HCT116 (cell line): ENCODE data around the gene ELMOD1. TPM values are rescaled to one million over a fixed set of nuclear protein-coding genes. Genes with fewer than 3 reads are reported as not detected.

Source experiments
- ATAC-seq: fragments of 200-7000 bp; cut with Tn5 transposase; 2 replicates; pipeline ENCODE4 v1.9.1; 2020; ENCODE audit warnings: mild to moderate bottlenecking, moderate library complexity
- BruUV-seq: library from RNA; stranded (reverse); fragments of 400-500 nt; replicated peaks from 2 replicates; lab custom pipeline; 2021; lab: Mats Ljungman, UMichigan
- CTCF ChIA-PET: fragments of 300-600 bp; sonication (Branson Sonifier 250); formaldehyde crosslinking; loops from one replicate; lab custom pipeline; 2021; ENCODE audit warnings: antibody characterized with exemption; lab: Charles Lee
- POLR2A ChIA-PET: fragments of 300-600, 350-600 bp; sonication (Branson Sonifier 250); formaldehyde crosslinking; loops from one replicate; lab custom pipeline; 2021; ENCODE audit warnings: antibody characterized with exemption; lab: Charles Lee
- RAD21 ChIA-PET, 2 experiments: fragments of 300-600 bp; sonication (Branson Sonifier 250); formaldehyde crosslinking; loops; one replicate each; lab custom pipeline; 2023; ENCODE audit warnings: low total read pairs in 2 of 2; ENCODE audit not compliant: uncharacterized antibody in 2 of 2, unreplicated experiment in 2 of 2, low non-redundant PET in 1 of 2; lab: Charles Lee
- DNase-seq: peaks from one replicate; pipeline ENCODE4 v3.0.0-alpha.2; 2010; ENCODE audit warnings: low read depth, low spot score
- H2AFZ ChIP-seq: fragments of 200-600 bp; shearing (Covaris generic), sonication (generic); 2 replicates; pipeline ENCODE4 v1.6.1; 2017; ENCODE audit warnings: low read depth, mixed run types, mixed read lengths, antibody characterized with exemption, low read length; ENCODE audit not compliant: poor library complexity, severe bottlenecking
- H3K27ac ChIP-seq: 2 replicates; pipeline ENCODE4 v1.5.1; 2012; ENCODE audit warnings: low read depth, low read length
- H3K27me3 ChIP-seq: fragments of 200-600 bp; sonication (generic); 2 replicates; pipeline ENCODE4 v1.6.1; 2016; ENCODE audit warnings: mixed run types, low read length, mixed read lengths; ENCODE audit not compliant: insufficient read depth
- H3K36me3 ChIP-seq, 2 experiments: fragments of 200-500 bp in 1 of 2; fragments of 200-600 bp in 1 of 2; sonication (Bioruptor generic) in 1 of 2; sonication (generic) in 1 of 2; 2 replicates each; pipeline versions ENCODE4 v1.5.1 to v1.6.1; 2014 to 2016; ENCODE audit warnings: low read length in 2 of 2, inconsistent platforms in 1 of 2, mixed read lengths in 1 of 2, mixed run types in 1 of 2; ENCODE audit not compliant: insufficient read depth in 2 of 2, control insufficient read depth in 1 of 2
- H3K4me1 ChIP-seq, 2 experiments: fragments of 200-600 bp in 1 of 2; sonication (generic) in 1 of 2; 2 replicates each; pipeline versions ENCODE4 v1.5.1 to v1.6.1; 2012 to 2017; ENCODE audit warnings: low read length in 2 of 2, inconsistent platforms in 1 of 2, mild to moderate bottlenecking in 1 of 2, mixed read lengths in 1 of 2, mixed run types in 1 of 2, moderate library complexity in 1 of 2; ENCODE audit not compliant: insufficient read depth in 2 of 2, control insufficient read depth in 1 of 2
- H3K4me2 ChIP-seq: fragments of 200-600 bp; sonication (generic); 2 replicates; pipeline ENCODE4 v1.6.1; 2017; ENCODE audit warnings: mixed run types, low read length, mixed read lengths
- H3K4me3 ChIP-seq, 2 experiments: fragments of 200-600 bp in 1 of 2; sonication (generic) in 1 of 2; replicated peaks in 1 of 2; 2 replicates each; pipeline ENCODE4 v1.5.1; 2011 to 2016; ENCODE audit warnings: low read length in 2 of 2, control low read depth in 1 of 2, low read depth in 1 of 2, mild to moderate bottlenecking in 1 of 2, mixed read lengths in 1 of 2, mixed run types in 1 of 2
- H3K79me2 ChIP-seq: fragments of 200-600 bp; sonication (generic); 2 replicates; pipeline ENCODE4 v1.6.1; 2017; ENCODE audit warnings: mild to moderate bottlenecking, mixed run types, low read length, moderate library complexity, mixed read lengths; ENCODE audit not compliant: insufficient read depth
- H3K9ac ChIP-seq: fragments of 200-600 bp; sonication (generic); 2 replicates; pipeline ENCODE4 v1.6.1; 2016; ENCODE audit warnings: low read length, mixed read lengths
- H3K9me2 ChIP-seq: fragments of 200-600 bp; sonication (generic), shearing (Covaris generic); 2 replicates; pipeline ENCODE4 v1.6.1; 2017; ENCODE audit warnings: mixed run types, mild to moderate bottlenecking, moderate library complexity; ENCODE audit not compliant: insufficient read depth
- H3K9me3 ChIP-seq, 2 experiments: fragments of 200-500 bp in 1 of 2; fragments of 200-600 bp in 1 of 2; sonication (Bioruptor generic) in 1 of 2; sonication (generic) in 1 of 2; 2 replicates each; pipeline ENCODE4 v1.6.1; 2014 to 2017; ENCODE audit warnings: low read length in 2 of 2, mixed read lengths in 2 of 2, inconsistent platforms in 1 of 2, low read depth in 1 of 2, mild to moderate bottlenecking in 1 of 2, mixed run types in 1 of 2, moderate library complexity in 1 of 2; ENCODE audit not compliant: control insufficient read depth in 1 of 2, insufficient read depth in 1 of 2
- H4K20me1 ChIP-seq: fragments of 200-600 bp; sonication (generic), shearing (Covaris generic); 2 replicates; pipeline ENCODE4 v1.6.1; 2017; ENCODE audit warnings: mixed run types, mild to moderate bottlenecking, moderate library complexity; ENCODE audit not compliant: insufficient read depth
- ATF3 ChIP-seq: IDR thresholded peaks from 2 replicates; pipeline ENCODE4 v1.6.1; 2012
- EGR1 ChIP-seq: IDR thresholded peaks from 2 replicates; pipeline ENCODE4 v1.6.1; 2012; ENCODE audit warnings: low read depth
- JUND ChIP-seq: IDR thresholded peaks from 2 replicates; pipeline ENCODE4 v1.6.1; 2012
- POLR2A ChIP-seq: IDR thresholded peaks from 2 replicates; pipeline ENCODE4 v1.7.0; 2011; ENCODE audit warnings: borderline replicate concordance; ENCODE audit not compliant: insufficient read depth, insufficient read length; ENCODE audit errors: extremely low read depth
- POLR2AphosphoS5 ChIP-seq: IDR thresholded peaks from 2 replicates; pipeline ENCODE4 v1.6.1; 2011; ENCODE audit warnings: mild to moderate bottlenecking, low read depth, low read length, moderate library complexity
- RAD21 ChIP-seq: IDR thresholded peaks from 2 replicates; pipeline ENCODE4 v1.6.1; 2012; ENCODE audit warnings: low read depth, mild to moderate bottlenecking
- ZBTB33 ChIP-seq: IDR thresholded peaks from 2 replicates; pipeline ENCODE4 v1.6.1; 2011; ENCODE audit warnings: mild to moderate bottlenecking, low read length, moderate library complexity; ENCODE audit not compliant: insufficient replicate concordance; ENCODE audit errors: extremely low read depth
- intact Hi-C: fragments of 100-400 bp; cut with micrococcal nuclease; formaldehyde crosslinking; loops from 2 replicates; pipeline ENCODE4 v1.10.0; 2022
- total RNA-seq: library from RNA; stranded (reverse); gene quantifications from one replicate; pipeline ENCODE4 v1.2.1, GENCODE V29; 2021; ENCODE audit not compliant: unreplicated experiment

Gene ELMOD1
- total RNA-seq, 1 experiment from 2014 or later = 2.9 TPM

GRCh38 chr11:107691000-107691750 lies 100.2 kb downstream of the ELMOD1 start:
- RAD21 ChIA-PET = no interaction called here
- H4K20me1 ChIP-seq = no peaks in the 10 kb centered on the region
- H3K4me2 ChIP-seq = no peak overlapping the region
- ATAC-seq = no peak
- peaks cover 6 to 10% of the 10 kb centered on the region in 2 experiments for H3K4me1 ChIP-seq
- H3K36me3 ChIP-seq = no peaks in the 10 kb centered on the region
- peak overlapping the region; percentile 57 for H2AFZ ChIP-seq
- DNase-seq = no peak
- no peaks in the 10 kb centered on the region for H3K27me3 ChIP-seq
- H3K9me3 ChIP-seq = no peaks in the 10 kb centered on the region; a peak in 1 of 4 replicates
- H3K79me2 ChIP-seq = no peaks in the 10 kb centered on the region
- CTCF ChIA-PET = no interaction called here
- POLR2A ChIA-PET = no interaction called here
- intact Hi-C loops = no loop called here
- H3K9ac ChIP-seq = no peak overlapping the region
- H3K9me2 ChIP-seq = peaks cover 5% of the 10 kb centered on the region; the same call in 1 of the 2 replicates
- H3K27ac ChIP-seq = no peak overlapping the region
- no peak for TF ChIP-seq ATF3
- TF ChIP-seq RAD21 = no peak
- no peak for TF ChIP-seq ZBTB33
- no TSS peak for BruUV-seq
- no peak overlapping the region for H3K4me3 ChIP-seq

GRCh38 chr11:107695446-107695845 lies 104.5 kb downstream of the ELMOD1 start:
- TF ChIP-seq JUND = no peak
- no peak for TF ChIP-seq EGR1
- no peak for TF ChIP-seq POLR2A
- TF ChIP-seq POLR2AphosphoS5 = no peak
- Histone ChIP-seq H3K9me3 (no peaks in the 10 kb centered on the region; a peak in 1 of 4 replicates), H3K9me2 (peaks cover 5% of the 10 kb centered on the region; the same call in 1 of the 2 replicates), H4K20me1 (no peaks in the 10 kb centered on the region), H3K36me3 (no peaks in the 10 kb centered on the region), H3K4me2 (peak overlapping the region; percentile 58), H3K9ac (no peak overlapping the region), H3K4me3 (no peak overlapping the region), H3K27me3 (no peaks in the 10 kb centered on the region), H3K27ac (no peak overlapping the region), H3K79me2 (no peaks in the 10 kb centered on the region), H3K4me1 (peaks cover 11 to 19% of the 10 kb centered on the region in 2 experiments), H2AFZ (peak overlapping the region; percentile 97)
- no peak for DNase-seq
- POLR2A ChIA-PET = no interaction called here
- no TSS peak for BruUV-seq
- no peak for ATAC-seq
- CTCF ChIA-PET = no interaction called here
- intact Hi-C loops = no loop called here
- RAD21 ChIA-PET = no interaction called here
